Measurements from ENCODE around the gene DMD. TPM values are rescaled to one million over a fixed set of nuclear protein-coding genes. Genes with fewer than 3 reads are reported as not detected.

DMD gene
- total RNA-seq, 1 donor: 32.4 TPM

DNA sequence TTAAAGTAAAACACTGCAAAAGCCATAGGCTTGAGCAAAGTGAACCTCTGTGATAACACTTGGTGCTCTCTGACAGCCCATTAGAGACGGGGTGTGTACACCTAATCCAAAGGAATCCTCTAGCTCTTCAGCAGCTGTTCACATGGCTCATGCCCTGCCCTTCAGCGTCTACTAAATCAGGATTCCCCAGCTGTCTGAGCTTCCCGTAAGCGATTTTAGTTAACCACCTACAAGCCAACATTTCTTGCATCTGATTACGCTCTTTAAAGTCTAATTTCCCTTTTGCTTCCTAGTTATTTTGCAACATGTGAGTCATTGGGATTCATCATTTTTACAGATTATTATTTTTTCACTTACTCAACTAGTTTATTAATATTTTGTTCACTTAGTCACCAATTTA, 6.5 kb downstream of the DMD start:
- DNase-seq (ENCODE audit: low read depth): peak; percentile 33
- TF ChIP-seq, protein P1, sequence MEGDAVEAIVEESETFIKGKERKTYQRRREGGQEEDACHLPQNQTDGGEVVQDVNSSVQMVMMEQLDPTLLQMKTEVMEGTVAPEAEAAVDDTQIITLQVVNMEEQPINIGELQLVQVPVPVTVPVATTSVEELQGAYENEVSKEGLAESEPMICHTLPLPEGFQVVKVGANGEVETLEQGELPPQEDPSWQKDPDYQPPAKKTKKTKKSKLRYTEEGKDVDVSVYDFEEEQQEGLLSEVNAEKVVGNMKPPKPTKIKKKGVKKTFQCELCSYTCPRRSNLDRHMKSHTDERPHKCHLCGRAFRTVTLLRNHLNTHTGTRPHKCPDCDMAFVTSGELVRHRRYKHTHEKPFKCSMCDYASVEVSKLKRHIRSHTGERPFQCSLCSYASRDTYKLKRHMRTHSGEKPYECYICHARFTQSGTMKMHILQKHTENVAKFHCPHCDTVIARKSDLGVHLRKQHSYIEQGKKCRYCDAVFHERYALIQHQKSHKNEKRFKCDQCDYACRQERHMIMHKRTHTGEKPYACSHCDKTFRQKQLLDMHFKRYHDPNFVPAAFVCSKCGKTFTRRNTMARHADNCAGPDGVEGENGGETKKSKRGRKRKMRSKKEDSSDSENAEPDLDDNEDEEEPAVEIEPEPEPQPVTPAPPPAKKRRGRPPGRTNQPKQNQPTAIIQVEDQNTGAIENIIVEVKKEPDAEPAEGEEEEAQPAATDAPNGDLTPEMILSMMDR (IDR thresholded peaks at IDR 0.05; ENCODE audit: insufficient read depth, low read depth, low read length): no peak
- H3K4me3 ChIP-seq (ENCODE audit: low read depth, low read length): no peak overlapping the region

DNA sequence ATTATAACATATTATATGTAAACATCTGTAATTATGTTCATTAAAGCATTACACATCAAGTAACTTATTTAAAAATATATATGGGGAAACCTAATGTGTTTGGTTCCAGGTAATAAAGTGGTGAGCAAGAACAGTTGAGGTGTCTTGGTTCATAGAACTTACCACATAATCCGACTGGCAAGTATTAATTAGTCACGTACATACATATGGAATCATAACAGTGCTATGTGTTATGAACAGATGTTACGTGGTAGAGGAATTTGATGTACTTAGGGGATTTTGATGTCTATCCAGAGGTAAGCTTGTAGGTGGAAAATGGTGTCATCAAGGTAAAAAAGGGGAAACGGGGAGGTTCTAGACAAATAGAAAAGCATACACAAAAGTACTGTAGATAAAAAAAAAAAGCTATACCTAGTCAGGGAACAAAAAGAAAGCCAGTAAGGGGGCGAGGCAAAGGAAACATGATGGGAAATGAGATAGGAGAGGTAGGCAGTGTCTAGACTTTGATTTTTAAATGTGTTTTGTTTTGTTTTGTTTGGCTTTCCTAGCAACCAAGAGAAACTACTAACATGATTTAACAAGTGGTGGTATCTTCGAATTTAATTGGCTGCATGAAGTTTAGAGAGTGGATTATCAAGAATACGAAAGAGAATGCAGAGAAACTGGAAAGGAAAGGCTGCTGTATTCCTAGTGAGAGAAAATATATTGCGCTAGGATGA, 12.6 kb downstream of the DMD start:
- TF ChIP-seq, protein P1 (IDR thresholded peaks at IDR 0.05; ENCODE audit: insufficient read depth, low read depth, low read length): no peak
- H3K4me3 ChIP-seq (ENCODE audit: low read depth, low read length): no peak overlapping the region
- no peak for DNase-seq (ENCODE audit: low read depth)

DNA sequence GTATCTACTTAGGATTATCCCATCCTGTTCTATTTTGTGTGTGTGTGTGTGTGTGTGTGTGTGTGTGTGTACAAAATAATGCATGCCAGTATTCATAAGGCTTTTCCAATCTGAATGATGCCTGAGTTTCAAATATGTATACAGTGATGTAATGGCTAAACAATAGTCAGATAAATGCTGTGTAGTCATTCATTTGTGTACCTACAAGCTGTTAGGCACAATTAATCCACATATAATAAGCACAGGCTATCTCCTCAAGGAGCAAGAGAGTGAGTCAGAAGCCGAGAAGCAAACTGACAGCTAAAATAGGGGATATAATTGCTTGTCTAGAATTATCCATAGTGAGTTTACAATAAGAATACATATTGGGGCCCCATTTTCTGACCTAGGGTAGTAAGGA, 15.7 kb downstream of the DMD start:
- no peak for DNase-seq (ENCODE audit: low read depth)
- H3K4me3 ChIP-seq (ENCODE audit: low read depth, low read length): no peak overlapping the region
- TF ChIP-seq, protein P1 (IDR thresholded peaks at IDR 0.05; ENCODE audit: insufficient read depth, low read depth, low read length): no peak

DNA sequence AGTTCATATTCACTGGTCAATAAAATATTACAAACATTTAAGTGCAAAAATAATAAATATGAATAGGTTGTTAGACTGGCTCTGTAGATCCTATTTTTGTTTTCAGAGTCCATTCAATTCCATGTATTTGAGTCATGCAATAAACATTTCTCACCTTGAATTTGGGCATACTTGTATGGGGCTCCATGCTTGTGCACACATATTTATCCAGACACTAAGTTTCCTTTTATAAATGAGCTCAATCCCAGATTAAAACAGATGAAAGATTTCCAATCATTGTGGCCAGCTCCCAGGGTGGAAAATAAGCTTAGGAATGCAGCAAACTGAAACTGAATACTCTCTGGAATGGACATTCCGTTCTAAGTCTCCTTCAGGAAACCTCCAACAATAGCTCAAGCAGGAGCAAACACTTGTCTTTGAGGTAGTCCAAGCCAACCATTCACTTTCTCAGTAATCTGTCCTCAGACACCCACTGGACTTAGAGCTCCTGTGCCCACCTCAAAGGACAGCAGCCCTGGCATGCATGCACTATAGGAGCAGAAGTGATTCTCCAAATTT, 16.4 kb downstream of the DMD start:
- TF ChIP-seq, protein P1 (IDR thresholded peaks at IDR 0.05; ENCODE audit: insufficient read depth, low read depth, low read length): no peak
- no peak overlapping the region for H3K4me3 ChIP-seq (ENCODE audit: low read depth, low read length)
- no peak for DNase-seq (ENCODE audit: low read depth)

DNA sequence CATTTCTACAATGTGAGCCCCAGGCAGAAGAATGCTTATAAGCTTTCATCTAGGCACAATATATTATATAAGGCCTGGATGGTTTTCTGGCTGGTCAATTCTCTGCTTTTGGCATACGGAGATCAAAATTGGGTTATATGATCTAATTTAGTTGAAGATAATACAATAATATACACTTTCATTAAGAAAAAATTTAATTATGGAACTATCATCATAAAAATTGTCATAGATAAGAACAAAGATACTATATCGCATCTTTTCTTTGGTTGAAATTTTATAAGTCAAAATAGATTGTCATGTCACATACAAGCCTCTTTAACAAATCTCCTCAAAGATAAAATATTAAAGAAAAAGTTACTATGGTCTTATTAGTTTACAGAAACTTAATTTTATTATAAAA, 17.1 kb downstream of the DMD start:
- H3K4me3 ChIP-seq (ENCODE audit: low read depth, low read length): no peak overlapping the region
- DNase-seq (ENCODE audit: low read depth): no peak
- TF ChIP-seq, protein P1 (IDR thresholded peaks at IDR 0.05; ENCODE audit: insufficient read depth, low read depth, low read length): no peak

DNA sequence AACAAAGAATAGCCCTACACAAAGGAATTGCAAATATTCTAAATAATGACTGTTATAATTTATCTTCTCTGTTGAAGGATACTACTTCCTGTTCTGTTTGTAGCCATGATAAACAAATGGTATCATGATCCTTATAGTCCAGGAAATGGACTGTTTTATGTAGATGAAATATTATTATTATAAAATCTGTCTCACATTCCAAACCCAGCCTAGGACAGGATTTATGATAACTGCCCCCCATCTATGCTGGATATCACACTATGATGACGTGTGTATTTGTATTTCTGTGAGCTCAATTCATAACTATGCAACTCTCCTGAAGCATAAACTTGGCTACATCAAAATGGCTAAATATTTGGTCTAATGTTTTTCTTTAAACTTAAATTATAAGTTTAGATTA, 21.3 kb downstream of the DMD start:
- H3K4me3 ChIP-seq (ENCODE audit: low read depth, low read length): no peak overlapping the region
- TF ChIP-seq, protein P1 (IDR thresholded peaks at IDR 0.05; ENCODE audit: insufficient read depth, low read depth, low read length): no peak
- DNase-seq (ENCODE audit: low read depth): no peak
